ENCODE results near the gene HEXB. TPM values are rescaled to one million over a fixed set of nuclear protein-coding genes. Genes with fewer than 3 reads are reported as not detected.

Gene HEXB
- total and polyA plus RNA-seq, 9 of the 15 experiments (the other 6 are each of a cell fraction or from before 2014, with no cell fraction given): 22.9 to 158 (median 108) TPM

DNA sequence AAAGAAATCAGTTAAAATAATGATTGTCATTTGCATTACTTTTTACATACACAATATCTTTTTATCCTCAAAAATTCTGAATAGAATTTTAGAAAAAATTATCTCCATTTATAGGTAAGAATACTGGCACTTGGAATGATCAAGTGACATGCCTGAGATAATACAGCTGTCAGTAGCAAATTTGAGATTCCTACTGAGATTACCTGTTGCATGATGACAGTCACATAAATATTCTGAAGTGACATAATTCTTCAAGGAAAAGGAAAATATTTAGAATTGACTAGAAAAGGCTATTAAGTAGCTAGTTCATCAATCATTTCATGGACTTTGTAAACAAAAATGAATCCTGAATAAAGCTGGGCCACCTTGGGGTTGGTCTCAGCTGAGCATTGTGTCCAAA, 29.3 kb upstream of the HEXB start:
- Histone ChIP-seq H3K9ac (ENCODE audit: insufficient read depth in 1 of 2, low read depth in 2 of 2, low read length in 2 of 2) (no peak overlapping the region), H2AFZ (ENCODE audit: low read depth, low read length) (no peak overlapping the region), H3K4me2 (ENCODE audit: insufficient read depth, low read length) (no peak overlapping the region), H3K36me3 (ENCODE audit: control insufficient read depth, insufficient read depth, low read length) (no peaks in the 10 kb centered on the region), H3K4me3 (no peak overlapping the region), H3K27me3 (ENCODE audit: control insufficient read depth in 2 of 2, insufficient read depth in 2 of 2, low read length in 2 of 2) (peaks cover 0 to 21% of the 10 kb centered on the region in 2 experiments; a peak in 3 of 5 replicates), H4K20me1 (replicated peaks; ENCODE audit: control insufficient read depth, insufficient read depth, low read length) (no peaks in the 10 kb centered on the region), H3K9me1 (ENCODE audit: control insufficient read depth, insufficient read depth, low read length) (no peaks in the 10 kb centered on the region), H3K27ac (ENCODE audit: extremely low read depth, low read depth, low read length) (no peak overlapping the region), H3K4me1 (replicated peaks in 1 of 2; ENCODE audit: control insufficient read depth in 2 of 2, insufficient read depth in 2 of 2, low read length in 2 of 2) (no peaks in the 10 kb centered on the region), H3K9me3 (replicated peaks; ENCODE audit: control insufficient read depth, insufficient read depth, low read depth, low read length) (no peaks in the 10 kb centered on the region), H3K79me2 (ENCODE audit: control insufficient read depth, insufficient read depth, low read length) (no peaks in the 10 kb centered on the region)
- intact Hi-C loops (cut with micrococcal nuclease): no loop called here
- no peak for FAIRE-seq
- no TSS peak for BruUV-seq (replicated peaks)
- ATAC-seq: no peak
- in situ Hi-C loops (cut with MboI): no loop called here
- ChIA-PET CTCF (ENCODE audit: low intra/inter-chr PET ratio) (interaction anchor here (0.6 kb wide), 1 partner anchor 235 kb away, joined by 5 read pairs; no protein-coding TSS in a partner anchor), POLR2A (no interaction called here)
- no peak for TF ChIP-seq CTBP1 (IDR thresholded peaks at IDR 0.05; ENCODE audit: borderline replicate concordance)
- no peak for TF ChIP-seq NR2F6 (CRISPR knock-in tag; IDR thresholded peaks at IDR 0.05)
- no peak for TF ChIP-seq ZNF41 (CRISPR knock-in tag; conservative IDR thresholded peaks at IDR 0.05)
- TF ChIP-seq MXI1 (IDR thresholded peaks at IDR 0.05; ENCODE audit: low read depth, low read length): no peak
- no peak for TF ChIP-seq ZNF24 (IDR thresholded peaks at IDR 0.05)
- no peak for TF ChIP-seq PHTF2 (CRISPR knock-in tag; IDR thresholded peaks at IDR 0.05)
- TF ChIP-seq WHSC1 (IDR thresholded peaks at IDR 0.05; ENCODE audit: low read length): no peak
- TF ChIP-seq ZNF764 (CRISPR knock-in tag; IDR thresholded peaks at IDR 0.05; ENCODE audit: low read depth): no peak
- no peak for TF ChIP-seq KLF10 (CRISPR knock-in tag; IDR thresholded peaks at IDR 0.05)
- TF ChIP-seq HIVEP1 (CRISPR knock-in tag; IDR thresholded peaks at IDR 0.05): no peak
- no peak for TF ChIP-seq SRSF3 (IDR thresholded peaks at IDR 0.05; ENCODE audit: insufficient read depth, low read length)
- no peak for TF ChIP-seq FOXP4 (CRISPR knock-in tag; IDR thresholded peaks at IDR 0.05; ENCODE audit: borderline replicate concordance)
- no peak for TF ChIP-seq L3MBTL2 (IDR thresholded peaks at IDR 0.05)
- no peak for TF ChIP-seq PRMT5 (CRISPR knock-in tag; IDR thresholded peaks at IDR 0.05)
- DNase-seq (ENCODE audit: extremely low read depth in 1 of 4, low spot score in 3 of 4): no peak
